CD4-positive, alpha-beta T cell treated with Interleukin-12 subunit alpha and Interleukin-12 subunit beta, for 1 hour (primary cell): ENCODE data around the gene AKAP12.

Source experiments
- DNase-seq: peaks from one replicate; pipeline ENCODE4 v3.0.0-alpha.2; 2020

The AKAP12 gene

DNA sequence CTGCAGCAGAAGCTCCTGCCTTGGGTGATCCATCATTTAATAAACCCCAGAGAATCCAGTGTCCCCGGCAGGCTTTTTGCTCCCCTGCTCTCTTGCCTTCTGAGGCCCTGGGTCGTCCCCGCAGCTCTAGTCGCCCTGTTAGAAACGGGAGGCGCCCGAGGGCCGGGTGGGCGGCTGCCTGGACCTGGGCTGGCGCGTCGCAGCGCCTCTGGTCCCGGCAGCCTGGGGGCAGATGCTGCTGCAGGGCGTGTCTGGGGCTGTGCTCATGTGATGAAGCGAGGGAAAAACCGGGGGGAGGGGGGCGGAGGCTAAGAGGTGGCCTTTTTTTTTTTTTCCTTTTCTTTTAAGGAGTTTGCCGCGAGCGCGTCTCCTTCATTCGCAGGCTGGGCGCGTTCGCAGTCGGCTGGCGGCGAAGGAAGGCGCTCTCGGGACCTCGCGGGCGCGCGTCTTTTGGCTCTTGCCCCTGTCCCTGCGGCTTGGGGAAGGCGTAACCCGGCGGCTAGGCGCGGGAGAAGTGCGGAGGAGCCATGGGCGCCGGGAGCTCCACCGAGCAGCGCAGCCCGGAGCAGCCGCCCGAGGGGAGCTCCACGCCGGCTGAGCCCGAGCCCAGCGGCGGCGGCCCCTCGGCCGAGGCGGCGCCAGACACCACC lies 394 bp downstream of the AKAP12 start:
- DNase-seq = no peak

DNA sequence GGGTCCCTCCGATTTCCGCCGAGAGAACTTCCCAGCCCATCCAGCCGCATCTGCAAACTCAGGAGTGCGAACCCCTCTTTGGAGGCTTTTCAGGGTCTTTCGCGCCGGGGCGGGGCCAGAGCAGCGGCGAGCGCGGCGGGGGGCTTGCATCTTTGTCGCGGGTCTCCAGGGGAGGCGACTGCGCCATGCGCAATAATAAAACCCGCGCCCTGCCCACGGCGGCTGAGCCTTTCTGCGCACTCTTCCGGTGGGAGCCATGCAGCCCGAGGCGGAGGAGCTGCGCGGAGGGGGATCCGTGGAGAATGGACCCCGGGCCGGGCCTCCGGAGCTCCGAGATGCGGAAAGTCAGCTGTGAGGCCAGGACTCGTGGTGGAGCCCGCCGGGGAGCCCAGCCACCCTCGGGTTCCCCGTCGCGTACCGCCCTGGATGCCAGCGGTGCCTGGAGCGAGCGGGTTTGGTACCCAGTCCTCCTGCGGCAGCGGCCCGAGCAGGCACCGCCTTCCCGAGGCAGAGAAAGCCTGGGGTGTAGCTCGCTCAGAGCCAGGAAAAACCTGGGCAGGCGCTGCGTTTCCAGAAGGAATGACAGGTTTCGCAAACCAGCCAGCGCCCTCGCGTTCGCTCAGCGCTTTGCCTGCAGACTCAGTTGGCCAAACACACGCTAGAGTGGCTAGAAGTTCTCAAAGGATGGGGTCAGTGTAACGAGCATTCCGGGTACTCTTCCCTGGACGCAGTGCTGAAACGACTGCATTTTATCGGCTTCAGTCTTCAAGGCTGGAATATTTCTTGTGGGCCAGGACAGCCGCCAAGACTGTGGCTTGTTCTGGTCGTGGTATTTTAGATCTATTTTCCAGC lies 1.2 kb downstream of the AKAP12 start:
- no peak for DNase-seq

DNA sequence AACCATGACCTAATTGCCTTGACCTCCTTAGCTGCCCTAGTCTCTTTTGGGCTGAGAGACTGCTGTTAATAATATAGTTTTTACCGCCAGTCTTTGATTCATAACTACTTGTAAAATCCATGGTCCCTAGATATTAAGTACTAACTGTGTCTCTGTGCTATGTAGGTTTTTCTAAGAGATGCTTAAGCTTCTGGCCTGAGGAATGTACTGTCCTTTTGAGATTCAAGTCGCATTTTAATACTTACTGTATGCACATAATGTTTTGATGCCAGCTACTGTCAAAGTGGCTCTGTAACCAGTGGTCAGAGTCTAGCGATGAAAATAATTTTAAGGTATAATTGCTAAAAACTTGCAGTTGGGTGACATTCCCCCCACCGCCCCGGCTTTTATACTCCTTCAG lies 2.1 kb downstream of the AKAP12 start:
- DNase-seq = no peak

DNA sequence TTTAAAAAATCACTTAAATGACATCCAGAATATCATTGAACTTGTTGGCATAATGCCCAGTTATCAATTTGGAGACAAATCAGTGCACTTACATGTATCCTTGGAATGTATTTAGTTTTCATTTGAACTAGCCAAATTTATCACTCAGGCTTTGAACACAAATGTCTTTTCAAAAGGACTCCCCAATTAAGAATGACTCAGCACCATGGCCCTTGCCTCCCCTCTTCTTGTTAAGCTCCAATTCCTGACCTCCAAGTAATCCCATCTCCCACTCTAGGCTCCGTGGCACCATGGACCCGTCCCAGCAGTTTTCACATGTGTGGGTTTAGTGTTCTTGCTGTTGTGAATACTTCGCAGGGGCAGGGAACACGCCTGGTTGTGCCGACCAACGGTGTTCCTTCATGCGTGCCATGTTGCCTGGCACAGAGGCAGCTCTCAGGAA lies 2.7 kb downstream of the AKAP12 start:
- no peak for DNase-seq

DNA sequence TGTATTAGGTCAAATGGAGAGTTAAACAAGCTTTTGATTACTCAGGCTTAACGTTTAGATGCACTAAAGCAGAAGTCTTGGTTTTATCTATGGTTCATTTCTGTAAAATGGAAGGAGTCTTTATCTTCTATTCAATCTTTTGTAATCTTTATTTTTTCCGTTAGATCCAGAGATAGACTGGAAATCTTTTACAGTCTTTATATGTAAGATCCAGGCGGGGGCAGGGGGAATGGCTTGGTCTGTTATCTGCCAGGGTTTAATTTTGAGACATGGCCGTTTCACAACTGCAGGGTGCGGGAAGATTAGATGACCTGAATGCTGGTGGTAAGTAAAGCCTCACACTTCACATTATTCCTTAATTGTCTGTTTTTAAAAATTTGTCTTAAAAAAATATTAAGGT lies 3.7 kb downstream of the AKAP12 start:
- no peak for DNase-seq

DNA sequence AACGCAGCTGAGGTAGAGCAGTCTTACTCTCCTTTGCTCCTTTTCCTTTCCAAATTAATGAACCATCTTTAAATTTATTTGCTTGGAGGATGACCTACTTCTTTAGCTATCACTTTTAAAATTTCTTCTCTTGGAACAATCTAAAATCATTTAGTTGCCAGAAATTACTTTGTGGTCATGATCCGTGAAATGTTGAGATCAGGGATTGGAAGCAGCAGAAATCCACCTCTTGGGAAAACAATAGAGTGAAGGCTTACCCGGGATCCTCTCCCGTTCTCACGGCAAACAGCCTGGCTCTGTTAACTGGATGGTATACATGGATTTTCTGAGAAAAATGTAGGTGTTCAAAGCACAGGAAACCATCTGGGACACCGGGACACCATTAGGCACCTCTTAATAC lies 7.7 kb downstream of the AKAP12 start:
- DNase-seq = no peak

DNA sequence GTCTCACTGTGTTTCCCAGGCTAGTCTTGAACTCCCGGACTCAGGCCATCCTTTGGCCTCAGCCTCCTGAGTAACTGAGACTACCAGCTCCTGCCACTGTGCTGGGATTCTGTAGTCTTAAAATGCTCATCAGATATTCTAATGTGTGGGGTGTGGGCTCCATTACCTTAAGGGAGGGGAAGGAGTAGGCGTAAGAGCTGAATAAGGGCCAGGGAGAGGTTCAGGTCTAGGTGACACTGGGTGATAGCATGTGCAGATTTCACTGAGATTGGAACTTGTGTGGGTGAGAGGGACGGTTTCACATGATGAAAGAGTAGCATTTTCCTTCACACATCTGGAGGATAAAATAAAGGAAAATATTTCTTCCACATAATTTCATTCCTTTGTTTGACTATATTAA lies 8.5 kb downstream of the AKAP12 start:
- DNase-seq = no peak

DNA sequence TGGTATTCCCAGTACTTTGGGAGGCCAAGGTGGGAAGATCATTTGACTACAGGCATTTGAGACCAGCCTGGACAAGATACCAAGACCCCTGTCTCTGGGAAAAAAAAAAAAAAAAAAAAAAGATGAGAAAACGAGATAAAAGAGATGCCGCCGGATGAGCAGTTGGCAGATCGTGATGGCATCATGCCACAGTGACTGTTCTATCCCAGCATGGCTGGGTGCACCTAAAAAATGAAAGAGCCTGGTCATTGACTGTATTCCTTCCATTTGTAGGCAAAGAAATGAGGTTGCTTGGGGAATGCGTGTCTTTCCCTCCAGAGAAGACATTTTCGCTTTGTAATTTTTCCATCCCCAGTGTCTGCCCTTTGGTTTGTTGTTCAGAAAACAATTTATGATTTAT lies 12.9 kb downstream of the AKAP12 start:
- DNase-seq = no peak

DNA sequence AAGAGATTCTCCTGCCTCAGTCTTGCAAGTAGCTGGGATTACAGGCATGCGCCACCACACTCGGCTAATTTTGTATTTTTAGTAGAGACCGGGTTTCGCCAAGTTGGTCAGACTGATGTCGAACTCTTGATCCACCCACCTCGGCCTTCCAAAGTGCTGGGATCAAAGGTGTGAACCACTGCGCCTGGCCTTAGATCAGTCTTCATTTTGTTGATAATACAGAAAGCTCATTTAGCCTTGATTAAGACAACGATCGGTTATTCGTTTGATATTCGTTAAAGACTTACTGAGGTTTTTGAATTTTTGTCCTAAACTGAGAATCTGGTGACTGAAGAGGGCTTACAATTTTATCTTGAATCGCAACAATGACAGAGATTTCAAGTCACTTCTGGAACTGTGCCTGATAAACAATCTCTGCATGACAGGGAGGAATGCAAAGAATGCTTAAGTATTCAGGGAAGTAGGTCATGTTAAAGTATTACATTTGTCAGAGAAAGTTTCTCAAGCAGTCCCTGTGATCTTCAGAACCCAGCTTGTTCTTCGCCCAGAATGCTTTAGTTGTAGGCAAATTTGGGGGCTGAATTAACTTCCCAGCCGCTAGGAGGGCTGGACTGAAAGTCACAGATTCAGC lies 14.8 kb downstream of the AKAP12 start:
- no peak for DNase-seq

DNA sequence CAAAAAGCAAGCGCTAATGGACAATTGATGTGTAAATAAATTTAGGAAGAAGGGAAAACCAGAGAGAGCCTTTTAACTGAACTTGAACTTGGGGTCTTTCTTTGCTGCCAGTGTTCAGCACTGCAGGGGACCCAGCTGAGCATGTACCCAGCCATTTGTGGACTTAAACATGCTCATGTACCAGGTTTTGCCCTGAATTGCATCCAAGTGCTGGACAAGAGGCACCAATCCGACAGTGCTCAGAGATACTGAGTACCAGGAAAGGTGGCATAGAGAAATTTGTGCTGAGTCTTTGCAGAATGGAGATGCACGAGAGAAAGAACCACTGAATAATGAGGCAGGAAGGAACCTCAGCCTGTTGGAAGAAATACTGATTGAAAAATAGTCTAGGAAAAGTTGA lies 16.0 kb downstream of the AKAP12 start:
- DNase-seq = no peak

DNA sequence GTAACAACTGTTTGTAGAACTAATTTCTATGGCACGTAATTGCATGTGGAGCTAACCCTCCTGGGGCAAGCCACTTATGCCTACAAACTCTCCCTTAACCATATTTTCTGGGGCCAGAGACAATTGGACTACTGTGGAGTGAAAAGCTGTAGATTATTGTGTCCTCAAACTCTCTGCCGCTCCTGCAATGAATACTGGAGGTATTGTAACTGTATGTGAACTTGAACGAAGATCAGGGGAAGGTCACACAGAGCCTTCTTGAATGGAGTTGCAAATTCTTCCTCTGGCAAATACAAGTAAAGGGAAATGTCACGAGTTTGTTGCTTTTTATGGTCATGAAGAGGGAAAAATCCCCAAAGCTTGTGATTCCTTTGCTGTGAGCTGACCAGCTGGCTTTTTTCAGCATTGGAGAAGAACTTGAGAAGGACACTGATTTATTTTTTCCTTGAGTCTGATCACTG lies 18.2 kb downstream of the AKAP12 start:
- DNase-seq = no peak

DNA sequence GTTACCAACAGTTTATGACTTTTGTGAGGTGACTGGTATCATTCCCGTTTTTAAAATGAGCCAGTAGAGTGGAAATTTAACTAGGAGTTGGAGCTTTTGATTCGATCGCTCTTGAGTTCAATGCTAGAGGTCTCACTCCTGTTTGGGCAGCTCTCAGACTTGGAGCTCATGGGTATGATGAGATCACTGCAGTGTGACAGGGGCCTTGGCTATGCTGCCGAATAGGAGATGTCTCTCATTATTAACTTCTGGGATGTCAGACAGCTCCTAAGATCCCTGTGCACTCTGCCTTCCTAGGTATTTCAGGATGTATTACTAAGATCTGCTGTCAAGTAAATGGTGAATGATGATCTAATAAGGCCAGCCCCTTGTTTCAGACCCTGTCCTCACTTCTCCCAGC lies 20.4 kb downstream of the AKAP12 start:
- DNase-seq = no peak

DNA sequence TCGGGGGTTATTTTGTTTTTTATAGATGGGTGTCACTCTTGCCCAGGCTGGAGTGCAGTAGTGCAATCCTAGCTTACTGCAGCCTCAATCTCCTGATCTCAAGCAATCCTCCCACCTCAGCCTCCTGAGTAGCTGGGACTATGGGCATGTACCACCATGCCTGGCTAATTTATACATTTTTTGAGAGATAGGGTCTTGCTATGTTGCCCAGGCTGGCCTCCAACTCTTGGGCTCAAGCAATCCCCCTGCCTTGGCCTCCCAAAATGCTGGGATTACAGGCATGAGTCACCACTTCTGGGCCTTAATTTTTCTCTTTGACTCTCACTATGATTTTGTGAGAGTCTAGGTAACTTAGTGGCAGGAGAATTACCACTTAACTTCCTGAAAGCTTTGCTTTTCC lies 23.3 kb downstream of the AKAP12 start:
- no peak for DNase-seq

DNA sequence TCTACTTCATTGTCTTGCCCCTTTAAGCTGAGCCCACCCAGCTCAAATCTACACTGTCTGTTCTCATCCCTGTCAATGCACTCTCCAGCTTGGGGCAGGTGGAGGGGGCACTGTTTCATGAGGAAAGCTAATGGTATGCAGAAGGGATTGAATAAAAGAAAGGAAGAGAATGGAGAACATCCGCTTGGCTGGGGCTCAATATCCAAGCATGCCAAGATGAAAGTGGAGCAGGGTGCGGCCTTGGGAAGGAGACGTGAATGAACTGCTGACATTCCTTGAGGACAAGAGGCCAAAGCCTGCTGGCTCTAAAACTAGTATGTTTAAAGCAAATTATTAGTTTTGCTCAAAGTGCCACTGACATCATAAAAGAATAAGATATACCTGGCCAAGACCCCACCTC lies 24.2 kb downstream of the AKAP12 start:
- no peak for DNase-seq

DNA sequence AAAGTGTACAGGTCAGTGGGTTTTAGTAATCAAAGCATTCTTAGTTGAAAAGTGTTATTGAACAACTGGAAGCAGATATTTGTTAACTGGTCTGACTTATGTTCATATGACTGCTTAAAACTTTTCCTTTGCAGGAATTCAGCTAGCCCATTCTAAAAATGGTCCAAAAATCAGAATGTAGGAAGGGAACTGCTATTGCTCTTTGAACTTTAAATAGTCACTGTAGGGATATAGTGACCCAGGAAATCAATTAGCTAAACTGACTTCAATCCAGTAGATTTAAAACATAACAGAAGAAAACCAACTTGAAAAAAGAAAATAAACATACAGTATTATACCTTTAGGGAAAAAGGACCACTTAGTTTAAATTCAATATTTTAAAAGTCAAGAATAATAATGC lies 25.5 kb downstream of the AKAP12 start:
- no peak for DNase-seq

DNA sequence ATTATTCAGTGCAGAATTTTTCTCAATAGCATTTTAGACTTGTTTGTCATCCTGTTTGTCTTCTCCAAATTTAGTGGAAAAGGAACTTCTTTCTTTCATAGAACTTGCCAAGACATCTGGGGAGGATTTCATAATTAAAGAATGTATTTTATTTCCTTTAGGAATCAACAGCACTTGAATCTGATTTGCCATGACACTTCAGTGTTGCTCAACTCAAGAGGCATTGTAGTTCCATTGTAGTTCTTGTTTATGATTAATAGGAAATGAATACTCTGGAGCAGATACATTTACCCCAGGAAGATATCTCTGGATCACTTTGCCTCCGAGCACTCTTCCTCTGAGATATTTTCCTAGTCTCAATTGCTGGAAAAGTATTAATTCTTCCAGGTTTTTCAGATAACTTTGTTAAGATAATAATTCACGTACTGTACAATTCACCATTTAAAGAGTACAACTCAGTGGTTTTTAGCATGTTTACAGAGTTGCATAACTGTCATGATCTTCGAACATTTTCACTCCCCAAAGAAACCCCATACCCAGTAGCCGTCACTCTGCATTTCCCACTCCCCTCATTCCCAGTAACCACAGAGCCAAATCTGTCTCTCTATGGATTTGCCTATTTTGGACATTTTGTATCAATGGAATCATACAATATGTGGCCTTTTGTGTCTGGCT lies 29.7 kb downstream of the AKAP12 start:
- DNase-seq = no peak

DNA sequence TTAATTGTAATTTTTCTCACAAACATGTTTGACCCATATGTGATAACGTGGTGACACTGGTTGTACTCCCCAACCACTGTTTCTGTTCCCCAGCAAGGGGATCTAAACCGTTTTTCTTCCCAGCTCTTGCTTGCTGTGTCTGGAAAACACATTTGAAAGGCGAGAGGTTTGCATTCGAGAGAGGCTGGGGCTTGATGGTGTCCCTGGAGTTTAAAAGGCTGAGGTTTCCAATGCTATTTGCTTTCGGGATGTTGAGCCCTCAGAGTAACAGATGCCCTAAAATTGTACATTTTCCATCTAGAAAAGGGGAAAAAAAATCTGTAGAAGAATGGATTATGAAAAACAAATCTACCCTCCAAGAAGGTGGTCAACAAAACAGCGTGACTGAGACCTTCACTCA lies 35.4 kb downstream of the AKAP12 start:
- no peak for DNase-seq

DNA sequence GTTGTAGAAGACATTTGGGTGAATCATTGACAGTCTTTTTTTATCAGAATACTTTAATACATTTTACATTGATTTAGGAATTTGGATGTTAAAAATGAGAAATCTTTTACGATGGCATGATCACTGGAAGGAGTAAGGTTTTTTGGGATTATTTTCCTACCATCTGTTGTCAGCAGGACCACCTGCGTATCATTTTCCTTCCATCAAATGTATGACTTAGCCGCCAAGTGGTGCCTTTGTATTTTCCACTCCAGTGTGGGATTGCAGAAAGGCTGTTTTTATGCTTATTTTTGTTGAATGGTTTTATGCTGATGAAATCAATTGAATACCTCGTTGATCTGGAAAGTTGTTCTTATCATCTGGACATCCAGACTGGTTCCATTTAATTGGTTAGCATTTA lies 35.8 kb downstream of the AKAP12 start:
- DNase-seq = no peak

DNA sequence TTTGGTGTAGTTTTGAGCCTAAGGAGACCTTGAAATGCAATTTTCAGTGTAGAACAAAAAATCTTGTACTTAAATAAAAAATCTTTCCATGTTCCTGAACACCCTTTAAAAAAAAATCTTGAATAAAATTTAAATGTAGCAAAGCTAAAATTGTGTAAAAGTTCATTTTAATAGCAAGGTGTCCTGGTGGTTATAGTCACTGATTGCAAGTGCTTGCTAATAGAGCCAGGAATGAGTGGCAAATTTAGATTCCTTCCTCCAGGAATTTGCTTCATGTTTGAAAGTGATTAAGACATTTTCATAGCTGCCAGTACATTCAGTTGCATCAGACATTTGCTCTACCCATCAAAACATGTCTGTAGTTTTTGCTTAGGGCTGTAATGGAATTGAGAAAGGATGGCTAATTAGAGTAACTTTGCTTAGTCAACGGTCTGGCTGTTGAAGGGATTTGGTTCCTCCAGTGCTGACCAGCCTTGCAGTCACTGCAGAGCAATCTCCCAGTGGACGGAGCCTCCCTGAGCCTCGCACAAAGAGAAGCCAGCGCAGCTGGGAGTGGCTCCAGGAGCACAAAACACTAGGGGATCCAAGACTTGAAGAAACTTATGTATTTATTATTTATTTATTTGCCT lies 36.5 kb downstream of the AKAP12 start:
- DNase-seq = no peak

DNA sequence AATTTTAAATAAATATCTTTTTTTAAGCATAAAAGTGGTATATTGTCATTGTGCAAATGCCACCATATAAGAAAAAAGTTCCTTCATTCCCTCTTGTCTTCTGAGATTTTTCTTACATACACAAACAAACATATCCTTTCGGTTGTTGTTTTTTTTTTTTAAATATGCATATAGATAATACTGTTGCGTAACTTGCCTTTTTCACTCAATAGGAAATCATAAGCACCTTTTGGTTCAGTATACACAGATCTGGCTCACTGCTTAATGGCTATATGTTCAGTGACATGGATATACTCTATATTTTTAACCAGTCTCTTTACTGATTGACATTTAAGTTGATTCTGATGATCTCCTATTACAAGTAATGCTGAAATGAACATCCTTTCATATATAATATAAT lies 40.1 kb downstream of the AKAP12 start:
- no peak for DNase-seq

DNA sequence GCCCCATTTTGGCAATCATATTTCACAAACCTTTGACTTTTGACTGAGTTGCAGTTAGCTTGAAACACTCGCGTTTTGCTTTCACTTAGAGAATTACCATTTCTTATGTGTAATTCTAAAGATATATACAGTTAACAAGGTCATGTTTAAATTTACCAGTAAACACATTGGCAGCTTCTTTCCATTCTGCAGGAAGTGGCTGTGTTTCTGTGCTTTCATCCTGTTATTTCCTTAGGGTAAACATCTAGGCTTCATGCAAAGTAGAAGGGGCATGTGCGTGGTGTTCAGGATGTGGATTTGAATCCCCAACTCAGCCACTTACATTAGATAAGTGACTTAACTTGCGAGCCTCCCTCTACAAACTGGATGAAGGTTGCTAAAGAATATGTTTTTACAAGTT lies 41.1 kb downstream of the AKAP12 start:
- no peak for DNase-seq

DNA sequence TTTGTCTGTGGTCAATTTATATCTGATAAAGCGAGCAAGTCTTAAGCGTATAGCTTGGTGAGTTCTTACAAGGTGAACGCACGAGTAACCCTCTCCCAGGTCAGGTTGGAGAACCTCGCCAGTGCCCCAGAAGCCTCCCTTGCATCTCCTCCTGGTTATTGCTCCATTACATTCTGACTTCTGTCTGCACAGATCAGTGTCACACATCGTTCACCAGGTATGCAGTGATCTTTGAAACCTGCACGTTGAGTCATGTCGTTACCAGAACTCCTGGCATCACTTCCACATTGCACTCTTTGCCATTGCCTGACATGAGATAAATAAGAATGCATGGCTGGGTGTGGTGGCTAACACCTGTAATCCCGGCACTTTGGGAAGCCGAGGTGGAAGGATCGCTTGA lies 44.2 kb downstream of the AKAP12 start:
- no peak for DNase-seq

DNA sequence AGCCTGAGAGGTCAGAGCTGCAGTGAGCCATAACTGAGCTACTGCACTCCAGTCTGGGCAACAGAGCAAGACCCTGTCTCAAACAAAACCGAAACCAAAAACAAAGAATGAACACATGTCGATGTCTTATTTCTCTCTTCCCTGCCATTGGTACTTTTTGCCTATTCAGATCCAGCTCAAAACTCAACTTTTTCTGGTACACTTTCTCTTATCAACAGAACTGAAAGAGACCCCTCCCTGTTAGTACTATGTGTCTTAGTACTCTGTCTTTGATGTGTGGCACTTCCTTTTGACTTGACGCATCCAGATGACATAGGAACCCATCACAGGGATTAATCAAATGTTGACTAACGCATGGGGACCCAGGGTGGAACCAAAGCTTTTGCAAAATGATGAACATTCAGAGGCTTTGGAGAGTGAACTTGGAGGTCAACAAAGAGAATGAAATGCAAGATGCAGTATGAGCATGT lies 44.8 kb downstream of the AKAP12 start:
- DNase-seq = no peak
